Liver (tissue), 9 donors: ENCODE measurements around the gene ORC3. TPM values are rescaled to one million over a fixed set of nuclear protein-coding genes. Genes with fewer than 3 reads are reported as not detected.

ENCODE experiments used
- DNase-seq: peaks from one replicate; pipeline ENCODE4 v3.0.0-alpha.2; 2017; ENCODE audit warnings: low spot score
- H3K27ac ChIP-seq, 2 donors: one replicate each; pipeline ENCODE4 v1.7.0; 2013; ENCODE audit warnings: inconsistent platforms in 2 of 2, low read length in 2 of 2, control low read depth in 1 of 2, low read depth in 1 of 2, mild to moderate bottlenecking in 1 of 2
- H3K27me3 ChIP-seq, 4 donors: one replicate each; pipeline versions ENCODE4 v1.6.1 to v1.7.0; 2013; ENCODE audit warnings: low read length in 3 of 4, inconsistent platforms in 1 of 4, mild to moderate bottlenecking in 1 of 4, moderate library complexity in 1 of 4; ENCODE audit not compliant: control insufficient read depth in 4 of 4, insufficient read depth in 4 of 4
- H3K36me3 ChIP-seq, 4 donors: one replicate each; pipeline versions ENCODE4 v1.6.1 to v1.7.0; 2013; ENCODE audit warnings: low read length in 3 of 4, mild to moderate bottlenecking in 3 of 4, low read depth in 1 of 4, moderate library complexity in 1 of 4; ENCODE audit not compliant: control insufficient read depth in 4 of 4, insufficient read depth in 3 of 4
- H3K4me1 ChIP-seq, 4 donors: one replicate each; pipeline versions ENCODE4 v1.6.1 to v1.7.0; 2013; ENCODE audit warnings: low read length in 3 of 4, mild to moderate bottlenecking in 3 of 4, moderate library complexity in 1 of 4; ENCODE audit not compliant: control insufficient read depth in 4 of 4, insufficient read depth in 4 of 4
- H3K4me3 ChIP-seq, 3 donors: one replicate each; pipeline versions ENCODE4 v1.6.1 to v1.7.0; 2013; ENCODE audit warnings: low read length in 3 of 3, control low read depth in 1 of 3, low read depth in 1 of 3, mild to moderate bottlenecking in 1 of 3
- H3K9ac ChIP-seq, 2 donors: one replicate each; pipeline ENCODE4 v1.7.0; 2013; ENCODE audit warnings: low read length in 2 of 2, mild to moderate bottlenecking in 2 of 2, moderate library complexity in 2 of 2, control low read depth in 1 of 2, low read depth in 1 of 2
- H3K9me3 ChIP-seq, 4 donors: one replicate each; pipeline versions ENCODE4 v1.6.1 to v1.7.0; 2013; ENCODE audit warnings: low read length in 3 of 4; ENCODE audit not compliant: control insufficient read depth in 4 of 4
- EGR1 ChIP-seq, 2 donors: IDR thresholded peaks; 2 replicates each; pipeline ENCODE4 v1.6.1; 2016 to 2018; ENCODE audit warnings: antibody characterized with exemption in 2 of 2, low read depth in 2 of 2
- FOXA1 ChIP-seq: IDR thresholded peaks from 2 replicates; pipeline ENCODE4 v1.6.1; 2016; ENCODE audit warnings: antibody characterized with exemption
- FOXA2 ChIP-seq: IDR thresholded peaks from 2 replicates; pipeline ENCODE4 v1.6.1; 2016; ENCODE audit warnings: antibody characterized with exemption
- GABPA ChIP-seq, 2 donors: IDR thresholded peaks in 1 of 2; conservative IDR thresholded peaks in 1 of 2; 2 replicates each; pipeline ENCODE4 v1.6.1; 2016; ENCODE audit warnings: antibody characterized with exemption in 2 of 2, mild to moderate bottlenecking in 1 of 2, moderate library complexity in 1 of 2
- HNF4A ChIP-seq, 2 donors: conservative IDR thresholded peaks; 2 replicates each; pipeline ENCODE4 v1.6.1; 2016; ENCODE audit warnings: antibody characterized with exemption in 2 of 2, mild to moderate bottlenecking in 2 of 2
- HNF4G ChIP-seq: IDR thresholded peaks from 2 replicates; pipeline ENCODE4 v1.6.1; 2016; ENCODE audit warnings: antibody characterized with exemption
- JUND ChIP-seq, 2 donors: IDR thresholded peaks; 2 replicates each; pipeline ENCODE4 v1.6.1; 2016; ENCODE audit warnings: antibody characterized with exemption in 2 of 2
- MAX ChIP-seq: IDR thresholded peaks from 2 replicates; pipeline ENCODE4 v1.6.1; 2016; ENCODE audit warnings: antibody characterized with exemption
- NR2F2 ChIP-seq: IDR thresholded peaks from 2 replicates; pipeline ENCODE4 v1.6.1; 2016; ENCODE audit warnings: antibody characterized with exemption
- RAD21 ChIP-seq, 2 donors: IDR thresholded peaks; 2 replicates each; pipeline ENCODE4 v1.6.1; 2016; ENCODE audit warnings: antibody characterized with exemption in 2 of 2, mild to moderate bottlenecking in 2 of 2
- REST ChIP-seq: IDR thresholded peaks from 2 replicates; pipeline ENCODE4 v1.6.1; 2016; ENCODE audit warnings: antibody characterized with exemption, mild to moderate bottlenecking
- RXRA ChIP-seq, 2 donors: IDR thresholded peaks; 2 replicates each; pipeline ENCODE4 v1.6.1; 2017 to 2018; ENCODE audit warnings: antibody characterized with exemption in 2 of 2, mild to moderate bottlenecking in 1 of 2
- SP1 ChIP-seq: IDR thresholded peaks from 2 replicates; pipeline ENCODE4 v1.6.1; 2018; ENCODE audit warnings: antibody characterized with exemption, mild to moderate bottlenecking
- TAF1 ChIP-seq: conservative IDR thresholded peaks from 2 replicates; pipeline ENCODE4 v1.6.1; 2016; ENCODE audit warnings: antibody characterized with exemption, mild to moderate bottlenecking
- YY1 ChIP-seq: IDR thresholded peaks from 2 replicates; pipeline ENCODE4 v1.6.1; 2016; ENCODE audit warnings: antibody characterized with exemption, mild to moderate bottlenecking
- WGBS: extraction: QIAGEN DNeasy Blood & Tissue Kit; methylation state at CpG from one replicate; pipeline ENCODE4 v1.1.7; 2013; 5-methylcytosine and 5-hydroxymethylcytosine counted together
- polyA plus RNA-seq, 2 donors: library from polyadenylated mRNA; stranded (reverse) in 1 of 2; unstranded in 1 of 2; fragments of 200-250 nt in 1 of 2; fragments of >200 nt in 1 of 2; fragmentation: Nextera tagmentation in 1 of 2; extraction: Ambion mirVana in 1 of 2; gene quantifications; one replicate each; pipeline versions ENCODE4 v1.2.1 to v1.2.3, GENCODE V29; 2013 to 2015
- total RNA-seq, 2 donors: library from RNA; depleted of rRNA; stranded (reverse); fragments of >200 nt; gene quantifications; one replicate each; pipeline ENCODE4 v1.2.3, GENCODE V29; 2014
- TF ChIP-seq, protein P1 (sequence below): IDR thresholded peaks from 2 replicates; pipeline ENCODE4 v1.6.1; 2016; ENCODE audit warnings: antibody characterized with exemption
- TF ChIP-seq, protein P2 (sequence below): fragments of 150-350 bp; IDR thresholded peaks from 2 replicates; pipeline ENCODE4 v1.5.1; 2017; ENCODE audit warnings: improper control_type of control experiment, low read depth, low read length; ENCODE audit not compliant: missing input control
- TF ChIP-seq, protein P3 (sequence below): IDR thresholded peaks from 2 replicates; pipeline ENCODE4 v1.6.1; 2016; ENCODE audit warnings: antibody characterized with exemption
- donor health status: healthy.
- donor health status: healthy.
- donor health status: healthy.
- donor health status: healthy.
- donor health status: healthy.

ORC3 gene
- total and polyA plus RNA-seq, 4 donors = 5.2 to 14.5 (median 10.5) TPM

DNA sequence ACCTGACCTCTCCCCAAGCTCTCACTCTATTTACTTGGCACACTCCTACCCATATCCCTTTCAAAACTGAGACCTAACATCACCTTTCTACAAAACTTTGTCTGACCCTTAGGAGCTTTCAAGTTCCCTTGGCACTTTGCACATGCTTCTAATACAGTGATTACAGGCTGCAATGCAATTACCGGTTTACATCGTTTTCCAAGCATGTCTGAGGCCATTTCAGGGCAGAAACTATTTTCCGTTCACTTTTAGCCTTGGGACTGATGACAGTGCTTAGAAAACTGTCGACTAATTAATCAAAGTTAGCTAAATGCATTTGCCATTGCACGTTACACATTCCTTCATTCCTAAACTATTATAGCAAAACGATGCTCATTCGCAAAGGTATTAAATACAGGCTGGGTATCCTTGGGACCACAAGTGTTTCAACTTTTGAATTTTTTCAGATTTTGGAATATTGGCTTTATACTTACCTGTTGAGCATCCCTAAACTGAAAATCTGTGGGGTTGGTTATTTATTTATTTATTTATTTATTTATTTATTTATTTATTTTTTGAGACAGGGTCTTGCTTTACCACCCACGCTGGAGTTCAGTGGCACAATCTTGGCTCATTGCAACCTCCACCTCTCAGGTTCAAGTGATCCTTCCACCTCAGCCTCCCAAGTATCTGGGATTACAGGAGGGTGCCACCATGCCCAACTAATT lies 3.4 kb upstream of the ORC3 start:
- no peaks in the 10 kb centered on the region for H3K9me3 ChIP-seq
- TF ChIP-seq SP1 = no peak
- no peak for TF ChIP-seq YY1
- no peak for TF ChIP-seq NR2F2
- TF ChIP-seq HNF4A (conservative IDR thresholded peaks at IDR 0.05) = no peak
- TF ChIP-seq FOXA2 = no peak
- TF ChIP-seq TAF1 = no peak
- no peak for TF ChIP-seq RXRA (IDR thresholded peaks at IDR 0.05)
- no peak for TF ChIP-seq REST
- no peak for TF ChIP-seq HNF4G
- no peak for TF ChIP-seq JUND (IDR thresholded peaks at IDR 0.05)
- TF ChIP-seq, protein P1, sequence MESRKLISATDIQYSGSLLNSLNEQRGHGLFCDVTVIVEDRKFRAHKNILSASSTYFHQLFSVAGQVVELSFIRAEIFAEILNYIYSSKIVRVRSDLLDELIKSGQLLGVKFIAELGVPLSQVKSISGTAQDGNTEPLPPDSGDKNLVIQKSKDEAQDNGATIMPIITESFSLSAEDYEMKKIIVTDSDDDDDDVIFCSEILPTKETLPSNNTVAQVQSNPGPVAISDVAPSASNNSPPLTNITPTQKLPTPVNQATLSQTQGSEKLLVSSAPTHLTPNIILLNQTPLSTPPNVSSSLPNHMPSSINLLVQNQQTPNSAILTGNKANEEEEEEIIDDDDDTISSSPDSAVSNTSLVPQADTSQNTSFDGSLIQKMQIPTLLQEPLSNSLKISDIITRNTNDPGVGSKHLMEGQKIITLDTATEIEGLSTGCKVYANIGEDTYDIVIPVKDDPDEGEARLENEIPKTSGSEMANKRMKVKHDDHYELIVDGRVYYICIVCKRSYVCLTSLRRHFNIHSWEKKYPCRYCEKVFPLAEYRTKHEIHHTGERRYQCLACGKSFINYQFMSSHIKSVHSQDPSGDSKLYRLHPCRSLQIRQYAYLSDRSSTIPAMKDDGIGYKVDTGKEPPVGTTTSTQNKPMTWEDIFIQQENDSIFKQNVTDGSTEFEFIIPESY = no peak
- TF ChIP-seq, protein P2, sequence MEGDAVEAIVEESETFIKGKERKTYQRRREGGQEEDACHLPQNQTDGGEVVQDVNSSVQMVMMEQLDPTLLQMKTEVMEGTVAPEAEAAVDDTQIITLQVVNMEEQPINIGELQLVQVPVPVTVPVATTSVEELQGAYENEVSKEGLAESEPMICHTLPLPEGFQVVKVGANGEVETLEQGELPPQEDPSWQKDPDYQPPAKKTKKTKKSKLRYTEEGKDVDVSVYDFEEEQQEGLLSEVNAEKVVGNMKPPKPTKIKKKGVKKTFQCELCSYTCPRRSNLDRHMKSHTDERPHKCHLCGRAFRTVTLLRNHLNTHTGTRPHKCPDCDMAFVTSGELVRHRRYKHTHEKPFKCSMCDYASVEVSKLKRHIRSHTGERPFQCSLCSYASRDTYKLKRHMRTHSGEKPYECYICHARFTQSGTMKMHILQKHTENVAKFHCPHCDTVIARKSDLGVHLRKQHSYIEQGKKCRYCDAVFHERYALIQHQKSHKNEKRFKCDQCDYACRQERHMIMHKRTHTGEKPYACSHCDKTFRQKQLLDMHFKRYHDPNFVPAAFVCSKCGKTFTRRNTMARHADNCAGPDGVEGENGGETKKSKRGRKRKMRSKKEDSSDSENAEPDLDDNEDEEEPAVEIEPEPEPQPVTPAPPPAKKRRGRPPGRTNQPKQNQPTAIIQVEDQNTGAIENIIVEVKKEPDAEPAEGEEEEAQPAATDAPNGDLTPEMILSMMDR = no peak
- no peak for TF ChIP-seq FOXA1
- no peak for TF ChIP-seq RAD21 (IDR thresholded peaks at IDR 0.05)
- no peak for TF ChIP-seq EGR1 (IDR thresholded peaks at IDR 0.05; ENCODE audit: low read depth in 2 of 2)
- TF ChIP-seq MAX = no peak
- TF ChIP-seq GABPA (IDR thresholded peaks at IDR 0.05 in 1 of 2, conservative IDR thresholded peaks at IDR 0.05 in 1 of 2) = no peak
- TF ChIP-seq, protein P3, sequence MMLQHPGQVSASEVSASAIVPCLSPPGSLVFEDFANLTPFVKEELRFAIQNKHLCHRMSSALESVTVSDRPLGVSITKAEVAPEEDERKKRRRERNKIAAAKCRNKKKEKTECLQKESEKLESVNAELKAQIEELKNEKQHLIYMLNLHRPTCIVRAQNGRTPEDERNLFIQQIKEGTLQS = no peak
- no peak overlapping the region for H3K27ac ChIP-seq
- H3K36me3 ChIP-seq = peaks cover 2 to 21% (median 9%) of the 10 kb centered on the region in 4 donors
- no peaks in the 10 kb centered on the region for H3K27me3 ChIP-seq
- no peak overlapping the region for H3K9ac ChIP-seq
- DNase-seq = no peak
- H3K4me3 ChIP-seq = no peak overlapping the region
- H3K4me1 ChIP-seq = peaks cover 3 to 34% (median 24%) of the 10 kb centered on the region in 4 donors
- WGBS = 97% methylated on average over 8 of the region's 8 CpGs
